Testis (tissue), 2 donors: ENCODE results near the gene FGF5.

ENCODE experiments used
- POLR2A ChIP-seq: fragments of 450-650 bp; IDR thresholded peaks from one replicate; pipeline ENCODE4 v1.6.1; 2017; ENCODE audit warnings: antibody characterized with exemption, mild to moderate bottlenecking, moderate library complexity
- TF ChIP-seq, protein P1 (sequence below), 3 experiments: fragments of 450-650 bp in 2 of 3; fragments of 200-600 bp in 1 of 3; sonication (generic) in 1 of 3; IDR thresholded peaks; one replicate each; pipeline ENCODE4 v1.5.1; 2016 to 2019; ENCODE audit warnings: antibody characterized with exemption in 3 of 3, mild to moderate bottlenecking in 2 of 3, moderate library complexity in 1 of 3

DNA sequence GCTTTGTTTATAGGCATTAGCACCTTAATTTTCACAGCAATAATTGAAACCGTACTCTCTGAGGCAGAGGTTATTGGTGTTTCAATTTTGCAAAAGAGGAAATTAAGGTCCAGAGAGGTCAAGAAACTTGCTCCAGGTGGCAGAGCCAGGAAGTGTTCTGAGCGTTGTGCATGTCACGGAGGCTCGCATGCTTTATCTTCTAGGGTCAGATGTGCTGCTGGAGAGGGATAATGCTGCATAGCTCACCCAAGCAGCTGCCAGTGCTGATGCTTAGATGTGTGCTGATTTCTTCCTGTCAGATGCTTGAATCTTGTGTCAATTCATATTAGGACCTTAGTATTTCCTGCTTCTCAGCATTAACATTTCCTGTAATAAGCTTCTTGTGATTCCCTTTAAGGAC is 13.0 kb upstream of the FGF5 start:
- TF ChIP-seq, protein P1, sequence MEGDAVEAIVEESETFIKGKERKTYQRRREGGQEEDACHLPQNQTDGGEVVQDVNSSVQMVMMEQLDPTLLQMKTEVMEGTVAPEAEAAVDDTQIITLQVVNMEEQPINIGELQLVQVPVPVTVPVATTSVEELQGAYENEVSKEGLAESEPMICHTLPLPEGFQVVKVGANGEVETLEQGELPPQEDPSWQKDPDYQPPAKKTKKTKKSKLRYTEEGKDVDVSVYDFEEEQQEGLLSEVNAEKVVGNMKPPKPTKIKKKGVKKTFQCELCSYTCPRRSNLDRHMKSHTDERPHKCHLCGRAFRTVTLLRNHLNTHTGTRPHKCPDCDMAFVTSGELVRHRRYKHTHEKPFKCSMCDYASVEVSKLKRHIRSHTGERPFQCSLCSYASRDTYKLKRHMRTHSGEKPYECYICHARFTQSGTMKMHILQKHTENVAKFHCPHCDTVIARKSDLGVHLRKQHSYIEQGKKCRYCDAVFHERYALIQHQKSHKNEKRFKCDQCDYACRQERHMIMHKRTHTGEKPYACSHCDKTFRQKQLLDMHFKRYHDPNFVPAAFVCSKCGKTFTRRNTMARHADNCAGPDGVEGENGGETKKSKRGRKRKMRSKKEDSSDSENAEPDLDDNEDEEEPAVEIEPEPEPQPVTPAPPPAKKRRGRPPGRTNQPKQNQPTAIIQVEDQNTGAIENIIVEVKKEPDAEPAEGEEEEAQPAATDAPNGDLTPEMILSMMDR (IDR thresholded peaks at IDR 0.05), result no peak
- no peak for TF ChIP-seq POLR2A
